NCI-H226 (cell line): Measurements from ENCODE around the gene ATP1A3.
"Not testable (repeated sequence)": the region's sequence is repeated elsewhere in the genome, so short reads cannot be mapped to it uniquely, and the experiment has no call there.

Source experiments
- DNase-seq: peaks from one replicate; pipeline ENCODE4 v3.0.0-alpha.2; 2015

The ATP1A3 gene

GRCh38 chr19:41944336-41944735 lies 49.7 kb downstream of the ATP1A3 start:
- DNase-seq, result no peak

- DNase-seq, result no peak
These were observed 52.4 kb downstream of the ATP1A3 start for GRCh38 chr19:41941410-41942202.

DNA sequence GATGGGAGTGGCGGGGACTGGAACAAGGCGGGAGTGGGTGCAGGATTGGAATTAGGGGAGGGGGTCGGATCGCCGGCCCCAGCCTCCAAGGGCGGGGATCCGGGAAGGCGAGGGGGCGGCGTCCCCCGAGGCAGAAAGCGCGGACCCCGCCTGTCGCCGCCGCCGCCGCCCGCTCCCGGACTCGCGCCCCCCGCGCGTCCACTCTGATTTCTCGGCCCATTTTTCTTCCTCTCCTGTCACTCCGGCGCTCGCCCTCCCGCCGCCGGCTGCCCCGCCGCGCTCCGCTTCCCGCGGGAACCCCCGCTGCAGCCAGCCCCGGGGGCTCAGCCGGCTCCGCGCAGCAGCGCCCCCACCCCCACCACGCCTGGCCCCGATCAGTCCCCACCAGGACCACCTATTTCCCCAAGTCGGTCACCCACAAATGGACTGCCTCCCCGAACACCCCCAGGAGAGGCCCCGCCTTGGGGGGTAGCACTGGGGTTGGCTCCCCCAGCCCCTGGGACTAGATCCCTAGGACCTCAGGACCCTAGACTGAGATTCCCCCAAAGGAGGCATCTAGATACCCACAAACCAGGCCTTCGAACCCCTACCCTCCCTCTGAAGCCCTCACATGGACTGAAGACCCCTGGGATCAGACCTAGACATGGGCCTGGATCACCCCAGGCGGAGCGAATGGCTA lies 53.2 kb downstream of the ATP1A3 start:
- DNase-seq, result no peak

- peak; percentile 46 for DNase-seq
These were observed 53.9 kb downstream of the ATP1A3 start for GRCh38 chr19:41939861-41940730.

GRCh38 chr19:41939209-41939608 lies 54.8 kb downstream of the ATP1A3 start:
- not testable (repeated sequence) for DNase-seq

DNA sequence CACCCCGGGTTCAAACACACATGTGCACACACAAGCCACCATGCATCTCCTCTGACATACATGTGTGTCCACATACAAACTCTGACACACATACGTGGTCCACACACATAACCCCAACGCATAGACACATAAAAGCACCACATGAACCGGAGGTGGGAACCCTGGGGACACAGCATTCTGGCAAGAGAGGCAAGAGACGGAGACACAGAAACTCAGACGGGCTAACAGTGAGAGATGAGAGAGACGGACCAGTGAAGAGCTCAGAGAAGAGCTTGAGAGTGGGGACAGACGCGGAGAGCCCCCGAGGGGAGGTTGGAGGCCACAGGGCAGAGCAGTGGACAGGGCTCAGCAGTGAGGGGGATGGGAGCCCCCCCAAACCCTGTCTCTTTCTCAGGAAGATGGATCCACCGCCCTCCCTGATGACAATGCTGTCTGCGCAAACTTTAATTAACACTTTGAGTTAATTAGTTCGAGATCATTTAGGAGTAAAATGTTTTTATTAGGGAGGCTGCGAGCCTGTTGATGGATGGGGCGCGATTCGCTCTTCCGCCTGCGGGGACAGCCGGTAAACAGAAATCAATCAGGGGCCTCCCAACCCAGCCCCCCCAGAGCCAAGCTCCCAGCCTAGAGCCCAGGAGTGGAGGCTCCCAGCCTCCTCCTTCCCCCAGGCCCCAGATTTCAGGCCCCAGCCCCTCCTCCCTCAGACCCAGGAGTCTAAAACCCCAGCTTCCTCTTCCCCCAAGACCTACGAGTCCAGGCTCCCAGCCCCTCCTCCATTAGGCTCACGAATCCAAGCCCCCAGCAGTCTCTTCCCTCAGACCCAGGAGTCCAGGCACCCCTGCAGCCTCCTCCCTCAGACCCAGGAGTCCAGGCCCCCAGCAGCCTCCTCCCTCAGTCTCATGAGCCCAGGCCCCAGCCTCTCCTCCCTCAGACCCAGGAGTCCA lies 56.2 kb downstream of the ATP1A3 start:
- DNase-seq, result no peak

DNA sequence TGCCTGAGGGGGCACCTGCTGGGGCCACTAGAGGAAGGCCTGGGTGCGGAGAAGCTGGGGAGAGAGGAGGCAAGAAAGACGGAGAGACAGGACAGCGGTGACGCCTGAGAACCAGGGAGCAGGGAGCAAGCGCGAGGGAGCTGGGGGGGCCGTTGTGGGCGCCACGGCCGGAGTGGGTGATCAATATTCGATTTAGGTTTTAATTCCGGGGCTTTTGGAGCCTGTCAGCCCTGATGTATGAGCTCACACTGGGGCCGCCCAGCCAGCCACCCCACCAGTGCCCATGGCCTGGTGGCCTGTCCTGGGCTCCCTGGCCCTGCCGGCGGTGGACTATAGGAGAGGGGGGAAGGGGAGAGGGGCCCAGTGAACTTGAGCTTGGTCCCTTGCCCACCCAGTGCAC lies 57.1 kb downstream of the ATP1A3 start:
- no peak for DNase-seq

DNA sequence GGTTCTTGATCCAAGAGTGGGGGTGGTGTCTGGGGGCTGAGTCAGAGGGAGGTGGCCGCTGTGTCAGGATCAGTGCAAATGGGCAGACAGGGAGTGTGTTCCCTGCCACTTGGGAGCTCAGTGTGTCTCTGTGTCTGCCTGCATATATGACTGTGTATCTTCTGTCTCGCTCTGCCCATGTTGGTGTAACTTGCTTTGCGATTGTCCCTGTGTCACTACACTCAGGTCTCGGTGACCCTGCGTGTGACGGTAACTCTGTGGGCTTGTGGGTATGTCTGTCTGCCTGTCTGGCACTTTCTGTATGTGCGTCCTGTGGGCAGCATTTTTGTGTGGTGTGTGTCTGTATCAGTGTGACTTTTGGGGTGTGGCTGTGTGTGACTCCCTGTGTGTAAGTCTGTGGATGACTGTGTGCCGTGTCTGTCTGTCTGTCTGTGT lies 57.6 kb downstream of the ATP1A3 start:
- DNase-seq, result no peak

DNA sequence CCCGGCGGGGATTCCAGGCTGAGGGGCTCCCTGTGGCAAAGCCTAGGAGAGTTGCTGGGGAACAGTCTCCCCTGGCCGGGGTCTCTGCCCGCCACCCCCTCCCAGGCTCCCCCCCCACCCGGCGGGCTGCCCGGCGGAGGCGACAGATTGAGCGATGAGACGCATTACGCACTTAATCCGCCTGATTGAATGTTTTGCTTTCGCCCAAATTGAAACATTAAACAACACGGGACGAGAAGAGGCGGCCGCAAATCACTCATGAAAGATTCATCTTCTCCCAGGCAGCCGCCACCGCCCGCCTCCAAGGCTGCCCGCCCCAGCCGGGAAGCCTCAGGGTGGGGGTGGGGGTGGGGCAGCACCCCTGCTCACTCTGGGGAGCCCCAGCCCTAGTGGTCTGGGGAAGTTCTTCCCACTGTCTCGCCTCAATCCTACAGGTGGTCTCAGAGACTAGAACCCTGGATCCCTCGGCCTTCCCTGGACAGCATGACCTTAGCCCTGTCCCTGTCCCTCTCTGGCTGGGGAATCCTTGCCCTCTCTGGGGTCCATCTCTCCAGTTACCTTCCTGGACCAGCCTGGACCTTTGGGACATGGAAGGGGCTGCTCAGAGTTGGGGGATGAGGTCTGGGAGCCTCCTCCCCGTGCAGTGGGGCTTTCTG lies 58.1 kb downstream of the ATP1A3 start:
- DNase-seq, result no peak

GRCh38 chr19:41934849-41935374 lies 59.1 kb downstream of the ATP1A3 start:
- peak; percentile 18 for DNase-seq

- no peak for DNase-seq
These were observed 60.2 kb downstream of the ATP1A3 start for GRCh38 chr19:41933693-41934426.

- DNase-seq, result no peak
These were observed 61.2 kb downstream of the ATP1A3 start for GRCh38 chr19:41932720-41933332.

DNA sequence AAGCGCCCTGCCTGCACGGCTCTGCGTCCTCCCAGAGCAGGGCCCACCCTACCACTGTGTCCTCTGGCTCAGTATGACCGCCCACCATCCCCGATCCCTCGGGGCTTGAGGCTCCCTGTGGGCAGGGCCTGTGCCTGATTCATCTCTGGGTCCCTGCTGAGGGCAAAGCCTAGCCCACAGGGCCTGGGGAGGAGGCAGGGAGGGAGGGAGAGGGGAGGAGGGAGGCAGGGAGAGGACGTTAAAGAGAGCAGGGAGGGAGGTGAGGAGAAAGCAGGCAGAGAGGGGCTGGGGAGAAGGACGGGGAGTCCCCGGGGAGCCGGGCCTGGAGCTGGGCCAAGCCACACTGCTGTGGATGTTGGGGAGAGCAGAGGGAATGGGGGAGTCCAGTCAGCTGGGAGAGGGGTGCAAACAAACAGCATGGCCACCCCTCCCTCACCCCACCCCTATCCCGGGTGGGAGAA lies 61.7 kb downstream of the ATP1A3 start:
- no peak for DNase-seq

DNA sequence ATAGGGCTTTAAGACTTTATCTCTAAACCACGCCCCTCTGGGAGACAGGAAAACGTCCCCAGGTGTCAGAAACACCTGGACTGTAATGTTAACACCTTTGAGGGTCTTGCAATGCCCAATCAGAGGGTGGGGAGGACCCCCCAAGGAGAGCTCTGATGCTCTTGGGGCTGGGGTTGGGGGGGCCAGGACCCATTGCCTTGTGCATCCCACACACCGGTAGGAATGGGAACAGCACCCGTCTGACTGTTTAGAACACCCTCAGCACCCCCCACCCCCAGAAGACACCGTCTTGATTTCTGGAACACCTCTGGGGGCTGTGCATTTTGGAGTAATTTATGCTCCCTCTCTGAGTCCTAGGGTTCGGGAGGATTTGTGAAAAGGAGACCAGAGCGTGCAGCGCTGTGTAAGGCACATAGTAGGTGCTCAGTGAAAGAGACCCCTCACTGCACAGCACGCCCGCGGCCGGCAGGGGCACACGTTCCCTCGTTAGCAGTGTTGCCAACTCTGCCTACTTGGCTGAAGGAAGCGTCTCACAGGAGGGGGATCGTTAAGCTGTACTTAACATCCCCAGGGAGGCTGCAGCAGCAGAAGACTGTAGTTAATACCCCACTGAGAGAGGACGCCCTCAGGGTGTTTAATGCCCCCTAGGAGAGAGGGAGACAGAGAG lies 63.0 kb downstream of the ATP1A3 start:
- no peak for DNase-seq

DNA sequence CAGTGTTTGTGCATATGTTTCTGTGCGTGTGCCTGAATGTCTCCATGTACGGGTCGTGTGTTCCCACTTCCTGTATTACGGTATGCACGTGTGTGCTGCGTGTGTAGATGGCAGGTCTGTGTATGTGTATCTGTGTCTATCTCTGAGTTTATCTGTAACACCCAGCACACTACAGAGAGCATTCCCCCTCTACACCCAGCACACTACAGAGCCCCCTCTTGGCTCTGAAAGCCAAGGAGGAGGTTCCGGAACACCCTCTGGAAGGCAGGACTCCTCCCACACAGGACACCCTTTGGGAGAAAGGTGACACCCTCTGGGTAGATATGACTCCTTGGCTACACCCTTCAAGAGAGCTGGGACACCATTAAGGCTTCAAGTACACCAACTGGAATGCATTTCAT lies 63.7 kb downstream of the ATP1A3 start:
- no peak for DNase-seq

GRCh38 chr19:41929536-41930071 lies 64.4 kb downstream of the ATP1A3 start:
- no peak for DNase-seq

DNA sequence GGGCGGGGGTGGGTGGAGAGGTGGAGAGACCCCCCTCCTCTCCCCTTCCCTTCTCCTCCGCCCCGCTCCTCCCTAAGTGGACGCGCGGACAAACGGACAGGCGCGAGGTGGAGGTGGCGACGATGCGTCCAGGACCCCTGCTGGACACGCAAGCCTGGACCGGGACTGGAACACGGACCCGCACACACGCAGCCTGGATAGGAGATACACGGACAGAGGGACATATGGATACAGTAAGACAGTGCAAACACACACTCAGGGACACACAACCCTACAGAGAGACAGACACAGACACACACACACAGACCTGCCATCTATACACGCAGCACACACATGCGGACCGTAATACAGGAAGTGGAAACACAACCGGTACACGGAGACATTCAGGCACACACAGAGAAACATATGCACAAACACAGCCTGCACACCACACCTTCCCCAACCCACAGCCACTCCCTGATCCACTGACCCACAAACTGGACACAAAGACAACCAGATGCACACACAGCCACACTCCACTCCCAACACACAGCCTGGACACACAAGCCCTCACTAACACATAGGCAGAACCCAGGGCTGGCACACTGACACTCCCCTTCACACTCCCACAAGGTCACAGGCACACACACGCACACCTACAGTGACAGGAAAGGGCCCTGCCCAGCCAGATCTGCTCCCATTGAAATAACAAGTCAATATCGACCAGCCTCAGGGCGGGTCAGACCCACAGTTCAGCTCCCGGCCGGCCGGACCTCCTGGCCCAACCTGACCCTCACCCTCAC lies 65.1 kb downstream of the ATP1A3 start:
- DNase-seq, result no peak

DNA sequence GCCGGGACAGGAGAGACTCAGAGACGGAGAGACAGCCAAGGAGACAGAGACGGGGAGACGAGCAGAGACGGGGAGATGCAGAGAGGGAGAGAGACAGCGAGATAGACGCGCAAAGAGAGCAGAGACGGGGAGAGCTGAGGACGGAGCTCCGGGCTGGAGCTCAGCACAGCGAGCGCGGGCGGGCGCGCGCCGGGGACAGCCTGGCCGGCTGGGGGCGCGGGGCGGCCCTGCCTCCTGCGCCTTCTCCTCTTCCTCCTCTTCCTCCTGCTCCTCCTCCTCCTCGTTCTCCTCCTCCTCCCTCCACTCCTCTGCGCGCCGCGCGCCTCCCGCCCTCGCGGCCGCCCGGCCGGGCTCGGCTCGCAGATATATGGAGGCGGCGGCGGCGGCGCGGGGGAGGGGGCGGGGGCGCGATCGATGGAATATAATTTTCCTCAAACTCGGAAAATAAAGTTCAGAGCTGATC lies 65.8 kb downstream of the ATP1A3 start, which contains the start of gene ERFL:
TSS of gene ERFL (minus strand) at position 229 of the 463 bp plus-strand sequence. CDS start 15,530 bp downstream, outside the sequence.
- peak; percentile 14 for DNase-seq
